Transverse colon (tissue), 4 donors: Measurements from ENCODE around the gene LRRC75B.
"Not testable (repeated sequence)": the region's sequence is repeated elsewhere in the genome, so short reads cannot be mapped to it uniquely, and the experiment has no call there.

Experiments
- EP300 ChIP-seq: sonication (generic); formaldehyde crosslinking; IDR thresholded peaks from one replicate; pipeline ENCODE4 v1.6.1; 2017; ENCODE audit warnings: antibody characterized with exemption, low read depth
- POLR2A ChIP-seq: fragments of 450-650 bp; IDR thresholded peaks from one replicate; pipeline ENCODE4 v1.6.1; 2016; ENCODE audit warnings: antibody characterized with exemption, mild to moderate bottlenecking, moderate library complexity
- POLR2AphosphoS5 ChIP-seq, 3 donors: sonication (generic); formaldehyde crosslinking; IDR thresholded peaks; one replicate each; pipeline ENCODE4 v1.6.1; 2016; ENCODE audit warnings: antibody characterized with exemption in 3 of 3
- TF ChIP-seq, protein P1 (sequence below), 5 experiments: fragments of 200-600 bp in 3 of 5; fragments of 450-650 bp in 2 of 5; sonication (generic) in 3 of 5; IDR thresholded peaks; 1 replicate in 2 of 5; 2 replicates in 3 of 5; pipeline ENCODE4 v1.5.1; 2016 to 2017; ENCODE audit warnings: antibody characterized with exemption in 5 of 5, inconsistent platforms in 3 of 5, mild to moderate bottlenecking in 2 of 5, moderate library complexity in 1 of 5

DNA sequence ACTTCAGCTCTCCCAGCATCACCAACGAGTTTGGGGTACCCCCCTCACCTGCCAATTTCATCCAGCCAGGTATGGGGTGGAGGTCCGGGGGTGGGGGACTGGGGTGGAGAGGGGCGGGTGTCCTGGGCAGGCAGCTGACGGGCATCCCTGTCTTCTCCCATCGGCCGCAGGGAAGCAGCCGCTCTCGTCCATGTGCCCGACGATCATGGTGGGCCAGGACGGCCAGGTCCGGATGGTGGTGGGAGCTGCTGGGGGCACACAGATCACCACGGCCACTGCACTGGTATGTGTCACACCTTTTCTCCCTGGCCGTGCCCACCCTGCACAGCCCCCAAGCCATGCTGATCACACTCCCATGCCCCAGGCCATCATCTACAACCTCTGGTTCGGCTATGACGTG lies 35.0 kb upstream of the LRRC75B start:
- not testable (repeated sequence) for TF ChIP-seq POLR2AphosphoS5 (IDR thresholded peaks at IDR 0.05); POLR2A; EP300
- TF ChIP-seq, protein P1, sequence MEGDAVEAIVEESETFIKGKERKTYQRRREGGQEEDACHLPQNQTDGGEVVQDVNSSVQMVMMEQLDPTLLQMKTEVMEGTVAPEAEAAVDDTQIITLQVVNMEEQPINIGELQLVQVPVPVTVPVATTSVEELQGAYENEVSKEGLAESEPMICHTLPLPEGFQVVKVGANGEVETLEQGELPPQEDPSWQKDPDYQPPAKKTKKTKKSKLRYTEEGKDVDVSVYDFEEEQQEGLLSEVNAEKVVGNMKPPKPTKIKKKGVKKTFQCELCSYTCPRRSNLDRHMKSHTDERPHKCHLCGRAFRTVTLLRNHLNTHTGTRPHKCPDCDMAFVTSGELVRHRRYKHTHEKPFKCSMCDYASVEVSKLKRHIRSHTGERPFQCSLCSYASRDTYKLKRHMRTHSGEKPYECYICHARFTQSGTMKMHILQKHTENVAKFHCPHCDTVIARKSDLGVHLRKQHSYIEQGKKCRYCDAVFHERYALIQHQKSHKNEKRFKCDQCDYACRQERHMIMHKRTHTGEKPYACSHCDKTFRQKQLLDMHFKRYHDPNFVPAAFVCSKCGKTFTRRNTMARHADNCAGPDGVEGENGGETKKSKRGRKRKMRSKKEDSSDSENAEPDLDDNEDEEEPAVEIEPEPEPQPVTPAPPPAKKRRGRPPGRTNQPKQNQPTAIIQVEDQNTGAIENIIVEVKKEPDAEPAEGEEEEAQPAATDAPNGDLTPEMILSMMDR (IDR thresholded peaks at IDR 0.05): not testable (repeated sequence)
